Measurements from ENCODE around the gene POLR3E. TPM values are rescaled to one million over a fixed set of nuclear protein-coding genes. Genes with fewer than 3 reads are reported as not detected.

The POLR3E gene
- total RNA-seq, 1 experiment from 2014 or later = 103 TPM

GRCh38 chr16:22369221-22369811 is 72.1 kb downstream of the POLR3E start:
- Histone ChIP-seq H4K20me1 (ENCODE audit: control insufficient read depth, insufficient read depth, insufficient read length) (no peaks in the 10 kb centered on the region), H2BK120ac (ENCODE audit: low read depth, low read length, poor library complexity, severe bottlenecking) (no peak overlapping the region), H3K4me2 (ENCODE audit: insufficient read depth, insufficient read length, low read length) (no peak overlapping the region), H2AK5ac (ENCODE audit: insufficient read length, low read length) (no peak overlapping the region), H3K79me1 (ENCODE audit: insufficient read depth, low read depth, low read length, poor library complexity, severe bottlenecking) (peaks cover 6% of the 10 kb centered on the region), H2BK15ac (ENCODE audit: low read depth, low read length) (no peak overlapping the region), H2BK12ac (ENCODE audit: insufficient read length, low read depth, low read length) (no peak overlapping the region), H3K27ac (ENCODE audit: insufficient read length, low read depth, low read length) (no peak overlapping the region), H2BK5ac (ENCODE audit: insufficient read length, low read length) (no peak overlapping the region), H3K18ac (ENCODE audit: insufficient read length, low read depth, low read length) (no peak overlapping the region), H3K56ac (ENCODE audit: insufficient read length, low read depth, low read length) (no peak overlapping the region), H4K91ac (ENCODE audit: insufficient read length, low read depth, low read length) (no peak overlapping the region), H3K79me2 (ENCODE audit: insufficient read depth, low read length) (peaks cover 17% of the 10 kb centered on the region; the same call in 1 of the 2 replicates), H3K9ac (ENCODE audit: extremely low read depth, insufficient read length, low read length) (no peak overlapping the region), H3T11ph (ENCODE audit: low read length) (no peak overlapping the region), H2BK20ac (ENCODE audit: low read depth, low read length, poor library complexity, severe bottlenecking) (no peak overlapping the region), H4K5ac (ENCODE audit: insufficient read length, low read depth, low read length) (no peak overlapping the region), H3K23me2 (ENCODE audit: insufficient read length, low read depth, low read length, poor library complexity, severe bottlenecking) (peaks cover 6% of the 10 kb centered on the region), H2AFZ (ENCODE audit: low read length) (no peak overlapping the region), H3K4me1 (ENCODE audit: insufficient read depth, low read length) (peaks cover 2% of the 10 kb centered on the region), H3K27me3 (ENCODE audit: insufficient read depth, low read length) (no peaks in the 10 kb centered on the region), H3K9me3 (ENCODE audit: control insufficient read depth, low read depth, low read length) (no peaks in the 10 kb centered on the region), H3K14ac (ENCODE audit: insufficient read depth, low read length) (no peak overlapping the region), H3K4ac (ENCODE audit: low read depth, low read length) (no peak overlapping the region), H4K8ac (replicated peaks; ENCODE audit: insufficient read length, low read depth, low read length) (no peak overlapping the region), H3K23ac (ENCODE audit: insufficient read length, low read depth, low read length) (no peak overlapping the region)
- no CpG with 5 or more reads among the region's 3 CpGs for WGBS (ENCODE audit: extremely low coverage, insufficient read length, low lambda C conversion rate)
- no peak for DNase-seq
- TF ChIP-seq CTCF (conservative IDR thresholded peaks at IDR 0.05) = no peak
- Mint-ChIP-seq H3K4me1 (peaks cover 33 to 62% of the 10 kb centered on the region in 2 experiments), H3K36me3 (ENCODE audit: insufficient read depth in 1 of 3, low read depth in 3 of 3) (peaks cover 15 to 41% (median 40%) of the 10 kb centered on the region in 3 experiments; a peak in 6 of 7 replicates), H3K27me3 (ENCODE audit: low read depth) (no peaks in the 10 kb centered on the region), H3K4me3 (no peak overlapping the region), H3K9me3 (0 out of 5 replicates have a peak, but pooled peaks cover 0 to 2% of the 10 kb centered on the region in 2 experiments), H3K27ac (0 out of 7 replicates have a peak overlapping the region, but pooled peaks of 1 of the 3 experiments have one; percentile 34)
